ENCODE data around the gene GSTA3. TPM values are rescaled to one million over a fixed set of nuclear protein-coding genes. Genes with fewer than 3 reads are reported as not detected.
"Not testable (repeated sequence)": the region's sequence is repeated elsewhere in the genome, so short reads cannot be mapped to it uniquely, and the experiment has no call there.

The GSTA3 gene
- total and polyA plus RNA-seq, 2 donors (not counting 3 experiments of a cell fraction or from before 2014, with no cell fraction given): not detected

- BruUV-seq (replicated peaks); H4K20me1 ChIP-seq (replicated peaks; ENCODE audit: control insufficient read depth, extremely low read depth, insufficient read depth, low read length); H3K9me3 ChIP-seq (replicated peaks; ENCODE audit: control insufficient read depth, insufficient read depth, low read length); H3K79me2 ChIP-seq (ENCODE audit: control insufficient read depth, insufficient read depth, low read length); POLR2A ChIA-PET; H3K9ac ChIP-seq (replicated peaks; ENCODE audit: extremely low read depth, insufficient read depth, low read length); H3K27me3 ChIP-seq (ENCODE audit: control insufficient read depth in 2 of 2, insufficient read depth in 2 of 2, low read length in 2 of 2); H2AFZ ChIP-seq (ENCODE audit: low read depth, low read length); H3K4me3 ChIP-seq (replicated peaks in 1 of 3; ENCODE audit: insufficient read depth in 1 of 3, low read depth in 1 of 3, low read length in 3 of 3); H3K4me1 ChIP-seq (ENCODE audit: control insufficient read depth, extremely low read depth, insufficient read depth, low read length); H3K9me1 ChIP-seq (replicated peaks; ENCODE audit: control insufficient read depth, extremely low read depth, insufficient read depth, low read length); FAIRE-seq; DNase-seq (ENCODE audit: low read depth, low spot score); intact Hi-C loops (cut with micrococcal nuclease); H3K36me3 ChIP-seq (ENCODE audit: control insufficient read depth in 2 of 2, extremely low read depth in 1 of 2, insufficient read depth in 2 of 2, low read length in 2 of 2); dilution Hi-C loops (cut with MboI; ENCODE audit: extremely low pct_ligation_motif_present, low sequenced_read_pairs); H3K27ac ChIP-seq (ENCODE audit: insufficient read depth, low read depth, low read length); H3K4me2 ChIP-seq (ENCODE audit: insufficient read depth, low read length): not testable (repeated sequence)
- CTCF ChIA-PET: interaction anchor here (1.2 kb wide), 1 partner anchor 8 kb away, joined by 4 read pairs; no protein-coding TSS in a partner anchor
Observed at GRCh38 chr6:52868899-52869298, 40.6 kb downstream of the GSTA3 start.

- H3K4me2 ChIP-seq (ENCODE audit: insufficient read depth, low read length): no peak overlapping the region
- no peak for FAIRE-seq
- intact Hi-C loops (cut with micrococcal nuclease): no loop called here
- H3K27me3 ChIP-seq (ENCODE audit: control insufficient read depth in 2 of 2, insufficient read depth in 2 of 2, low read length in 2 of 2): peaks cover 0 to 2% of the 10 kb centered on the region in 2 experiments
- H3K9me1 ChIP-seq (replicated peaks; ENCODE audit: control insufficient read depth, extremely low read depth, insufficient read depth, low read length): no peaks in the 10 kb centered on the region
- ChIA-PET CTCF (interaction anchor here (1.2 kb wide), 1 partner anchor 9 kb away, joined by 4 read pairs; no protein-coding TSS in a partner anchor), POLR2A (no interaction called here)
- H3K9ac ChIP-seq (replicated peaks; ENCODE audit: extremely low read depth, insufficient read depth, low read length): no peak overlapping the region
- no TSS peak for BruUV-seq (replicated peaks)
- H4K20me1 ChIP-seq (replicated peaks; ENCODE audit: control insufficient read depth, extremely low read depth, insufficient read depth, low read length): no peaks in the 10 kb centered on the region
- no peaks in the 10 kb centered on the region for H3K9me3 ChIP-seq (replicated peaks; ENCODE audit: control insufficient read depth, insufficient read depth, low read length)
- no peak for DNase-seq (ENCODE audit: low read depth, low spot score)
- H3K36me3 ChIP-seq (ENCODE audit: control insufficient read depth in 2 of 2, extremely low read depth in 1 of 2, insufficient read depth in 2 of 2, low read length in 2 of 2): no peaks in the 10 kb centered on the region
- no peak overlapping the region for H3K4me3 ChIP-seq (replicated peaks in 1 of 3; ENCODE audit: insufficient read depth in 1 of 3, low read depth in 1 of 3, low read length in 3 of 3)
- H3K4me1 ChIP-seq (ENCODE audit: control insufficient read depth, extremely low read depth, insufficient read depth, low read length): no peaks in the 10 kb centered on the region
- H3K79me2 ChIP-seq (ENCODE audit: control insufficient read depth, insufficient read depth, low read length): no peaks in the 10 kb centered on the region
- dilution Hi-C loops (cut with MboI; ENCODE audit: extremely low pct_ligation_motif_present, low sequenced_read_pairs): no loop called here
- no peak overlapping the region for H2AFZ ChIP-seq (ENCODE audit: low read depth, low read length)
- no peak for TF ChIP-seq POLR2A (IDR thresholded peaks at IDR 0.05; ENCODE audit: low read depth, low read length)
- no peak for TF ChIP-seq MAX (IDR thresholded peaks at IDR 0.05; ENCODE audit: insufficient read depth, insufficient read length)
- no peak overlapping the region for H3K27ac ChIP-seq (ENCODE audit: insufficient read depth, low read depth, low read length)
Observed at GRCh38 chr6:52868240-52868639, 41.3 kb downstream of the GSTA3 start.

DNA sequence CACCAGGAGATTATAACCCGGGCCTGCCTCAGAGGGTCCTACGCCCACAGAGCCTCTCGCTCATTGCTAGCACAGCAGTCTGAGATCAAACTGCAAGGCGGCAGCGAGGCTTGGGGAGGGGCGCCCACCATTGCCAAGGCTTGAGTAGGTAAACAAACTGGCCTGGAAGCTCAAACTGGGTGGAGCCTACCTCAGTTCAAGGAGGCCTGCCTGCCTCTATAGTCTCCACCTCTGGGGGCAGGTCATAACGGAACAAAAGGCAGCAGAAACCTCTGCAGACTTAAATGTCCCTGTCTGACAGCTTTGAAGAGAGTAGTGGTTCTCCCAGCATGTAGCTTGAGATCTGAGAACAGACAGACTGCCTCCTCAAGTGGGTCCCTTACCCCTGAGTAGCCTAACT, 48.3 kb downstream of the GSTA3 start:
- H3K4me2 ChIP-seq (ENCODE audit: insufficient read depth, low read length); intact Hi-C loops (cut with micrococcal nuclease); BruUV-seq (replicated peaks): not testable (repeated sequence)

More for the DNA sequence above, 48.3 kb downstream of the GSTA3 start:
- H3K9me3 ChIP-seq (replicated peaks; ENCODE audit: control insufficient read depth, insufficient read depth, low read length); H3K27me3 ChIP-seq (ENCODE audit: control insufficient read depth in 2 of 2, insufficient read depth in 2 of 2, low read length in 2 of 2); H3K79me2 ChIP-seq (ENCODE audit: control insufficient read depth, insufficient read depth, low read length); dilution Hi-C loops (cut with MboI; ENCODE audit: extremely low pct_ligation_motif_present, low sequenced_read_pairs); FAIRE-seq; H3K9ac ChIP-seq (replicated peaks; ENCODE audit: extremely low read depth, insufficient read depth, low read length); DNase-seq (ENCODE audit: low read depth, low spot score); H3K4me3 ChIP-seq (replicated peaks in 1 of 3; ENCODE audit: insufficient read depth in 1 of 3, low read depth in 1 of 3, low read length in 3 of 3); H3K27ac ChIP-seq (ENCODE audit: insufficient read depth, low read depth, low read length); H3K36me3 ChIP-seq (ENCODE audit: control insufficient read depth in 2 of 2, extremely low read depth in 1 of 2, insufficient read depth in 2 of 2, low read length in 2 of 2); H2AFZ ChIP-seq (ENCODE audit: low read depth, low read length); H3K4me1 ChIP-seq (ENCODE audit: control insufficient read depth, extremely low read depth, insufficient read depth, low read length); POLR2A ChIA-PET; CTCF ChIA-PET; H3K9me1 ChIP-seq (replicated peaks; ENCODE audit: control insufficient read depth, extremely low read depth, insufficient read depth, low read length); H4K20me1 ChIP-seq (replicated peaks; ENCODE audit: control insufficient read depth, extremely low read depth, insufficient read depth, low read length): not testable (repeated sequence)
